Osteocyte (in vitro differentiated cells): ENCODE results near the gene DENND2A. TPM values are rescaled to one million over a fixed set of nuclear protein-coding genes. Genes with fewer than 3 reads are reported as not detected.
"Not testable (repeated sequence)": the region's sequence is repeated elsewhere in the genome, so short reads cannot be mapped to it uniquely, and the experiment has no call there.

Experiments used
- DNase-seq: peaks from one replicate; pipeline ENCODE4 v3.0.0; 2021; ENCODE audit warnings: mixed read lengths; ENCODE audit not compliant: unreplicated experiment; ENCODE audit errors: extremely low spot score
- H3K27ac Mint-ChIP-seq: one replicate; pipeline ENCODE4 v1.8.0; 2021; ENCODE audit warnings: mild to moderate bottlenecking, mixed read lengths; ENCODE audit not compliant: unreplicated experiment
- H3K27me3 Mint-ChIP-seq: one replicate; pipeline ENCODE4 v1.8.0; 2021; ENCODE audit warnings: mixed read lengths; ENCODE audit not compliant: unreplicated experiment
- H3K36me3 Mint-ChIP-seq: one replicate; pipeline ENCODE4 v1.8.0; 2021; ENCODE audit warnings: mixed read lengths; ENCODE audit not compliant: unreplicated experiment
- H3K4me1 Mint-ChIP-seq: one replicate; pipeline ENCODE4 v1.8.0; 2021; ENCODE audit warnings: mixed read lengths; ENCODE audit not compliant: unreplicated experiment
- H3K4me3 Mint-ChIP-seq: one replicate; pipeline ENCODE4 v1.8.0; 2021; ENCODE audit warnings: mild to moderate bottlenecking, moderate library complexity, mixed read lengths; ENCODE audit not compliant: unreplicated experiment
- H3K9me3 Mint-ChIP-seq: one replicate; pipeline ENCODE4 v1.8.0; 2021; ENCODE audit warnings: mixed read lengths; ENCODE audit not compliant: unreplicated experiment
- total RNA-seq: library from RNA; stranded (reverse); gene quantifications from 2 replicates; pipeline ENCODE4 v1.2.1, GENCODE V29; 2021
- TF ChIP-seq, protein P1 (sequence below): fragments of 200-600 bp; sonication (generic); IDR thresholded peaks from 2 replicates; pipeline ENCODE4 v1.5.0; 2021; ENCODE audit warnings: antibody characterized with exemption, mild to moderate bottlenecking, moderate library complexity

The DENND2A gene
- total RNA-seq, 1 donor from 2014 or later = 53.3 TPM

DNA sequence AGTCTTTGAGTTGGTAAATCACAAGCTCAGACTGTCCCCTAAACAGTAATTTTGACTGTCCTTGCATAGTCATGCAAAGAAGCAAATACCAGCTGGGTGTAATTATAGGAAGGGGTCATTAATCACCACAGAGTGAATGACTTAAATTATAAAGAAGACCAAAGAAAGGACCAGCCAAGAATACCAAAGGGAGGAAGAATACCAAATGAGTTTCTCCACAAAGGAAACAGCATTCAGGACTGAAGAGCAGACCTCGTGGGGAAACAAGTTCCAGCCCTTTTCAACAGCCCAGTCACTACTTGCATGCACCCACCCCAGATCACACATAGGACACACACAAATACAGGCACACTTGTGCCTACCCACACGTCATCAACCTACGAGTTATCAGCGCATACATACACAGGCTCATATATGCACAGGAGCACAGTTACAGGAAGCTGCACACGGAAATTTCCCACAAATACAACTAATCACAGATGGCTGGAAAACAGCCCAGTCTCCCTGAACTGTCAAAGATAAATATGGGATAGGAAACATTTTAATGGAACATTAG, 77.6 kb downstream of the DENND2A start:
- TF ChIP-seq, protein P1, sequence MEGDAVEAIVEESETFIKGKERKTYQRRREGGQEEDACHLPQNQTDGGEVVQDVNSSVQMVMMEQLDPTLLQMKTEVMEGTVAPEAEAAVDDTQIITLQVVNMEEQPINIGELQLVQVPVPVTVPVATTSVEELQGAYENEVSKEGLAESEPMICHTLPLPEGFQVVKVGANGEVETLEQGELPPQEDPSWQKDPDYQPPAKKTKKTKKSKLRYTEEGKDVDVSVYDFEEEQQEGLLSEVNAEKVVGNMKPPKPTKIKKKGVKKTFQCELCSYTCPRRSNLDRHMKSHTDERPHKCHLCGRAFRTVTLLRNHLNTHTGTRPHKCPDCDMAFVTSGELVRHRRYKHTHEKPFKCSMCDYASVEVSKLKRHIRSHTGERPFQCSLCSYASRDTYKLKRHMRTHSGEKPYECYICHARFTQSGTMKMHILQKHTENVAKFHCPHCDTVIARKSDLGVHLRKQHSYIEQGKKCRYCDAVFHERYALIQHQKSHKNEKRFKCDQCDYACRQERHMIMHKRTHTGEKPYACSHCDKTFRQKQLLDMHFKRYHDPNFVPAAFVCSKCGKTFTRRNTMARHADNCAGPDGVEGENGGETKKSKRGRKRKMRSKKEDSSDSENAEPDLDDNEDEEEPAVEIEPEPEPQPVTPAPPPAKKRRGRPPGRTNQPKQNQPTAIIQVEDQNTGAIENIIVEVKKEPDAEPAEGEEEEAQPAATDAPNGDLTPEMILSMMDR = no peak
- Mint-ChIP-seq H3K27me3 (no peaks in the 10 kb centered on the region), H3K4me3 (no peak overlapping the region), H3K27ac (no peak overlapping the region), H3K36me3 (peaks cover 59% of the 10 kb centered on the region), H3K9me3 (no peaks in the 10 kb centered on the region), H3K4me1 (peaks cover 18% of the 10 kb centered on the region)
- DNase-seq = no peak

DNA sequence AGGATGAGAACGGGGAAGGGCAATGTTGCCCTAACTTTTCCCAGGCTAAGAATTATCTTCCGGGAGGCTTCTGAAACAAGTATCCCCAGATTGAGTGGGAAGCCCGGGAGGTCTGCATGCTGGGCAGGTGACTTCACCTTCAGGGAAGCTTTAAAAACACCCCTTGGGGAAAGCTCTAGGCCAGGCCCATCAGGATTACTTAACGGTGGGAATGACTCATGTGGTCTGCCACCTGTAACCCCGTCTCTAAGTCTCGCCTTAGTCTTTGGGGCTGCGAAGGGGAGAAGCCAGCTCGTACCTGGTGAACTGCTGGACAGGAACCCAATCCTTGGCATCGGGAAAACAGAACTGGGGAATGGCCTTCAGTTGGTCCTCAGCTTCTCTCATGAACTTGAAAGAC, 81.2 kb downstream of the DENND2A start:
- H3K27me3 Mint-ChIP-seq = no peaks in the 10 kb centered on the region
- no peak for DNase-seq
- peaks cover 3% of the 10 kb centered on the region for H3K4me1 Mint-ChIP-seq
- peaks cover 58% of the 10 kb centered on the region for H3K36me3 Mint-ChIP-seq
- H3K4me3 Mint-ChIP-seq = no peak overlapping the region
- no peaks in the 10 kb centered on the region for H3K9me3 Mint-ChIP-seq
- TF ChIP-seq, protein P1 = no peak
- no peak overlapping the region for H3K27ac Mint-ChIP-seq

DNA sequence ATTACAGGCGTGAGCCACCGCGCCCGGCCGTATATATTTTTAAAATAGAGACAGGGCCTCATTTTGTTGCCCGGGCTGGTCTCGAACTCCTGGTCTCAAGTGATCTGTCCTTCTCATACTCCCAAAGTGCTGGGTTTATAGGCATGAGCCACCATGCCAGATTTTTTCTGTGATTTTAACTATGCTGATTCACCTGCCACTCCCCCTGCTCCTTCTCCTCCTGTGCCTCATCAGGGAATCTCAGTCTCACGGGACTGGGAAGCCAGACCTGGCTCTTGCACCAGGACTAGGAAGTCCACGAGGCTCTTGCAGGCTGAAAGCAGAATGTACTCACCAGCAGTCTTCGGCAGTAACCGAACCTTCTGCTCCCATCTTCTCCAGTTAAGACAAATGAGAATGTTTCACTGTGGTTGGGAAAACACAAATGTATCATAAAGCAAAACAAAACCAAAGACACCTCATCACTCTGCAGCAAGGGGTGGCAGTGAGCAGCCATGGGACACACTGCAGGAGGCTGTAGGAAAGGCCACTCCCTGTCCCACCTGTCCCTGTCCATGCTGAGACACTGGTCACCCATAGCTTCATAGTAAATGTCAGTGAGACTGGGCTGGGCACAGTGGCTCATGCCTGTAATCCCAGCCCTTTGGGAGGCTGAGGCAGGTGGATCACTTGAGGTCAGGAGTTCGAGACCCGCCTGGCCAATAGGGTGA, 82.6 kb downstream of the DENND2A start:
- H3K27ac Mint-ChIP-seq = no peak overlapping the region
- no peaks in the 10 kb centered on the region for H3K27me3 Mint-ChIP-seq

DNA sequence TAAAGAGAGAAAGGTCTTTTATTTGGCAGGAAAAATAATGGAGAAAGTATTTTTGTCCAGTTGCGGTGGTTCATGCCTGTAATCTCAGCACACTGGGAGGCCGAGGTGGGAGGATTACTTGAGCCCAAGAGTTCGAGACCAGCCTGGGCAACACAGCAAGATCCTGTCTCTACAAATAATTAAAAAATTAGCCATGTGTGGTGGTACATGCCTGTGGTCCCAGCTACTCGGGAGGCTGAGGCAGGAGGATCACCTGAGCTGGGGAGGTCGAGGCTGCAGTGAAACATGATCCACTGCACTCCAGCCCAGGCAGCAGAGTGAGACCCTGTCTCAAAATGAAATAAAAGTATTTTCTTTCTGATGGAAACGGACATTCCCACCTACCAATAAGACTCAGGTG, 83.5 kb downstream of the DENND2A start:
- Mint-ChIP-seq H3K9me3 (no peaks in the 10 kb centered on the region), H3K4me3 (no peak overlapping the region), H3K27me3 (no peaks in the 10 kb centered on the region), H3K36me3 (peaks cover 52% of the 10 kb centered on the region), H3K27ac (no peak overlapping the region), H3K4me1 (no peaks in the 10 kb centered on the region)
- TF ChIP-seq, protein P1 = no peak
- DNase-seq = no peak

More for the DNA sequence above, 82.6 kb downstream of the DENND2A start:
- no peak for DNase-seq
- Mint-ChIP-seq H3K9me3 (no peaks in the 10 kb centered on the region), H3K4me1 (no peaks in the 10 kb centered on the region), H3K36me3 (peaks cover 53% of the 10 kb centered on the region), H3K4me3 (no peak overlapping the region)
- TF ChIP-seq, protein P1 = no peak

DNA sequence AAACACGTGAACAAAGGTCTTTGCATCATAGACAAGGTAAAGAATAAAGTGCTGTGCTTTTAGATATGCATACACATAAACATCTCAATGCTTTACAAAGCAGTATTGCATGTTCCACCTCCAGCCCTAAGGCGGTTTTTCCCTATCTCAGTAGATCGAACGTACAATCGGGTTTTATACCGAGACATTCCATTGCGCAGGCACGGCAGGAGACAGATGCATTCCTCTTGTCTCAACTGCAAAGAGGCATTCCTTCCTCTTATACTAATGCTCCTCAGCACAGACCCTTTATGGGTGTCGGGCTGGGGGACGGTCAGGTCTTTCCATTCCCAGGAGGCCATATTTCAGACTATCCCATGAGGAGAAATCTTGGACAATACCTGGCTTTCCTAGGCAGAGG, 87.4 kb downstream of the DENND2A start:
- H3K9me3 Mint-ChIP-seq, DNase-seq, H3K4me1 Mint-ChIP-seq, H3K4me3 Mint-ChIP-seq, H3K27ac Mint-ChIP-seq, H3K27me3 Mint-ChIP-seq: not testable (repeated sequence)
- peaks cover 37% of the 10 kb centered on the region for H3K36me3 Mint-ChIP-seq
